HCT116 (cell line): Measurements from ENCODE around the gene CIC. TPM values are rescaled to one million over a fixed set of nuclear protein-coding genes. Genes with fewer than 3 reads are reported as not detected.

Source experiments
- ATAC-seq: fragments of 200-7000 bp; cut with Tn5 transposase; 2 replicates; pipeline ENCODE4 v1.9.1; 2020; ENCODE audit warnings: mild to moderate bottlenecking, moderate library complexity
- BruUV-seq: library from RNA; stranded (reverse); fragments of 400-500 nt; replicated peaks from 2 replicates; lab custom pipeline; 2021; lab: Mats Ljungman, UMichigan
- CTCF ChIA-PET: fragments of 300-600 bp; sonication (Branson Sonifier 250); formaldehyde crosslinking; loops from one replicate; lab custom pipeline; 2021; ENCODE audit warnings: antibody characterized with exemption; lab: Charles Lee
- POLR2A ChIA-PET: fragments of 300-600, 350-600 bp; sonication (Branson Sonifier 250); formaldehyde crosslinking; loops from one replicate; lab custom pipeline; 2021; ENCODE audit warnings: antibody characterized with exemption; lab: Charles Lee
- RAD21 ChIA-PET, 2 experiments: fragments of 300-600 bp; sonication (Branson Sonifier 250); formaldehyde crosslinking; loops; one replicate each; lab custom pipeline; 2023; ENCODE audit warnings: low total read pairs in 2 of 2; ENCODE audit not compliant: uncharacterized antibody in 2 of 2, unreplicated experiment in 2 of 2, low non-redundant PET in 1 of 2; lab: Charles Lee
- DNase-seq: peaks from one replicate; pipeline ENCODE4 v3.0.0-alpha.2; 2010; ENCODE audit warnings: low read depth, low spot score
- H2AFZ ChIP-seq: fragments of 200-600 bp; shearing (Covaris generic), sonication (generic); 2 replicates; pipeline ENCODE4 v1.6.1; 2017; ENCODE audit warnings: low read depth, mixed run types, mixed read lengths, antibody characterized with exemption, low read length; ENCODE audit not compliant: poor library complexity, severe bottlenecking
- H3K27ac ChIP-seq: 2 replicates; pipeline ENCODE4 v1.5.1; 2012; ENCODE audit warnings: low read depth, low read length
- H3K27me3 ChIP-seq: fragments of 200-600 bp; sonication (generic); 2 replicates; pipeline ENCODE4 v1.6.1; 2016; ENCODE audit warnings: mixed run types, low read length, mixed read lengths; ENCODE audit not compliant: insufficient read depth
- H3K36me3 ChIP-seq, 2 experiments: fragments of 200-500 bp in 1 of 2; fragments of 200-600 bp in 1 of 2; sonication (Bioruptor generic) in 1 of 2; sonication (generic) in 1 of 2; 2 replicates each; pipeline versions ENCODE4 v1.5.1 to v1.6.1; 2014 to 2016; ENCODE audit warnings: low read length in 2 of 2, inconsistent platforms in 1 of 2, mixed read lengths in 1 of 2, mixed run types in 1 of 2; ENCODE audit not compliant: insufficient read depth in 2 of 2, control insufficient read depth in 1 of 2
- H3K4me1 ChIP-seq, 2 experiments: fragments of 200-600 bp in 1 of 2; sonication (generic) in 1 of 2; 2 replicates each; pipeline versions ENCODE4 v1.5.1 to v1.6.1; 2012 to 2017; ENCODE audit warnings: low read length in 2 of 2, inconsistent platforms in 1 of 2, mild to moderate bottlenecking in 1 of 2, mixed read lengths in 1 of 2, mixed run types in 1 of 2, moderate library complexity in 1 of 2; ENCODE audit not compliant: insufficient read depth in 2 of 2, control insufficient read depth in 1 of 2
- H3K4me2 ChIP-seq: fragments of 200-600 bp; sonication (generic); 2 replicates; pipeline ENCODE4 v1.6.1; 2017; ENCODE audit warnings: mixed run types, low read length, mixed read lengths
- H3K4me3 ChIP-seq, 2 experiments: fragments of 200-600 bp in 1 of 2; sonication (generic) in 1 of 2; replicated peaks in 1 of 2; 2 replicates each; pipeline ENCODE4 v1.5.1; 2011 to 2016; ENCODE audit warnings: low read length in 2 of 2, control low read depth in 1 of 2, low read depth in 1 of 2, mild to moderate bottlenecking in 1 of 2, mixed read lengths in 1 of 2, mixed run types in 1 of 2
- H3K79me2 ChIP-seq: fragments of 200-600 bp; sonication (generic); 2 replicates; pipeline ENCODE4 v1.6.1; 2017; ENCODE audit warnings: mild to moderate bottlenecking, mixed run types, low read length, moderate library complexity, mixed read lengths; ENCODE audit not compliant: insufficient read depth
- H3K9ac ChIP-seq: fragments of 200-600 bp; sonication (generic); 2 replicates; pipeline ENCODE4 v1.6.1; 2016; ENCODE audit warnings: low read length, mixed read lengths
- H3K9me2 ChIP-seq: fragments of 200-600 bp; sonication (generic), shearing (Covaris generic); 2 replicates; pipeline ENCODE4 v1.6.1; 2017; ENCODE audit warnings: mixed run types, mild to moderate bottlenecking, moderate library complexity; ENCODE audit not compliant: insufficient read depth
- H3K9me3 ChIP-seq, 2 experiments: fragments of 200-500 bp in 1 of 2; fragments of 200-600 bp in 1 of 2; sonication (Bioruptor generic) in 1 of 2; sonication (generic) in 1 of 2; 2 replicates each; pipeline ENCODE4 v1.6.1; 2014 to 2017; ENCODE audit warnings: low read length in 2 of 2, mixed read lengths in 2 of 2, inconsistent platforms in 1 of 2, low read depth in 1 of 2, mild to moderate bottlenecking in 1 of 2, mixed run types in 1 of 2, moderate library complexity in 1 of 2; ENCODE audit not compliant: control insufficient read depth in 1 of 2, insufficient read depth in 1 of 2
- H4K20me1 ChIP-seq: fragments of 200-600 bp; sonication (generic), shearing (Covaris generic); 2 replicates; pipeline ENCODE4 v1.6.1; 2017; ENCODE audit warnings: mixed run types, mild to moderate bottlenecking, moderate library complexity; ENCODE audit not compliant: insufficient read depth
- EZH2phosphoT487 ChIP-seq: fragments of 200-600 bp; IDR thresholded peaks from 2 replicates; pipeline ENCODE4 v1.6.1; 2018; ENCODE audit warnings: antibody characterized with exemption, borderline replicate concordance
- POLR2A ChIP-seq: IDR thresholded peaks from 2 replicates; pipeline ENCODE4 v1.7.0; 2011; ENCODE audit warnings: borderline replicate concordance; ENCODE audit not compliant: insufficient read depth, insufficient read length; ENCODE audit errors: extremely low read depth
- POLR2AphosphoS5 ChIP-seq: IDR thresholded peaks from 2 replicates; pipeline ENCODE4 v1.6.1; 2011; ENCODE audit warnings: mild to moderate bottlenecking, low read depth, low read length, moderate library complexity
- ZBTB33 ChIP-seq: IDR thresholded peaks from 2 replicates; pipeline ENCODE4 v1.6.1; 2011; ENCODE audit warnings: mild to moderate bottlenecking, low read length, moderate library complexity; ENCODE audit not compliant: insufficient replicate concordance; ENCODE audit errors: extremely low read depth
- intact Hi-C: fragments of 100-400 bp; cut with micrococcal nuclease; formaldehyde crosslinking; loops from 2 replicates; pipeline ENCODE4 v1.10.0; 2022
- total RNA-seq: library from RNA; stranded (reverse); gene quantifications from one replicate; pipeline ENCODE4 v1.2.1, GENCODE V29; 2021; ENCODE audit not compliant: unreplicated experiment
- TF ChIP-seq, protein P1 (sequence below), 3 experiments: fragments of 200-600 bp in 1 of 3; sonication (generic) in 1 of 3; IDR thresholded peaks in 2 of 3; conservative IDR thresholded peaks in 1 of 3; 2 replicates each; pipeline ENCODE4 v1.5.1; 2012 to 2017; ENCODE audit warnings: low read depth in 2 of 3, low read length in 2 of 3, antibody characterized with exemption in 1 of 3, borderline replicate concordance in 1 of 3, control low read depth in 1 of 3, mild to moderate bottlenecking in 1 of 3, mixed read lengths in 1 of 3, mixed run types in 1 of 3, moderate library complexity in 1 of 3; ENCODE audit not compliant: insufficient read depth in 1 of 3

CIC gene
- total RNA-seq, 1 experiment from 2014 or later: 52.0 TPM

DNA sequence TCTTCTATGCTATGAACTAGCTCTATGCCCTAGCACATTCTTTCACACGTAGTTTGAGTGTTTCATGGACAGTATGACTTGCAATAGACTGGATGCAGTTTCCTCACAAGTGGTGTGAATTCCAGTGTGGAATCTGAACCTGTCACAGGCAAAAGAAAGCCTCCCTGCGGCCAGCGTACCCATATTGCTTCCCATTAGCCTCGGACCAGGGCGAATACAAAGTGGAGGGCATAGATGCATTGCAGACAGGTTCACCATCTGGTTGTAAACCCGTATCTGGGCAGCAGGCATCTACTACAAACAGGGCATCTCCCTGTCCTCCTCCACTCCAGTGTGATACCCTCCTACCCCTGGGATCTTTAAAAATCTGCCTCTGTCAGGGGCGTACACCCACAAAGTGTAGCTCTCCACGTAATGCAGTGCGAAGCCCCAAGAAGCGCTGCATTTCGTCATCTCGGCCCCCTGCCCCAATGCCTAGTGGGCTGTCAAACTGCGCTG, 1.4 kb upstream of the CIC start (continued):
- TF ChIP-seq, protein P1, sequence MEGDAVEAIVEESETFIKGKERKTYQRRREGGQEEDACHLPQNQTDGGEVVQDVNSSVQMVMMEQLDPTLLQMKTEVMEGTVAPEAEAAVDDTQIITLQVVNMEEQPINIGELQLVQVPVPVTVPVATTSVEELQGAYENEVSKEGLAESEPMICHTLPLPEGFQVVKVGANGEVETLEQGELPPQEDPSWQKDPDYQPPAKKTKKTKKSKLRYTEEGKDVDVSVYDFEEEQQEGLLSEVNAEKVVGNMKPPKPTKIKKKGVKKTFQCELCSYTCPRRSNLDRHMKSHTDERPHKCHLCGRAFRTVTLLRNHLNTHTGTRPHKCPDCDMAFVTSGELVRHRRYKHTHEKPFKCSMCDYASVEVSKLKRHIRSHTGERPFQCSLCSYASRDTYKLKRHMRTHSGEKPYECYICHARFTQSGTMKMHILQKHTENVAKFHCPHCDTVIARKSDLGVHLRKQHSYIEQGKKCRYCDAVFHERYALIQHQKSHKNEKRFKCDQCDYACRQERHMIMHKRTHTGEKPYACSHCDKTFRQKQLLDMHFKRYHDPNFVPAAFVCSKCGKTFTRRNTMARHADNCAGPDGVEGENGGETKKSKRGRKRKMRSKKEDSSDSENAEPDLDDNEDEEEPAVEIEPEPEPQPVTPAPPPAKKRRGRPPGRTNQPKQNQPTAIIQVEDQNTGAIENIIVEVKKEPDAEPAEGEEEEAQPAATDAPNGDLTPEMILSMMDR (IDR thresholded peaks at IDR 0.05 in 2 of 3, conservative IDR thresholded peaks at IDR 0.05 in 1 of 3; ENCODE audit: borderline replicate concordance in 1 of 3, insufficient read depth in 1 of 3, low read depth in 2 of 3, low read length in 2 of 3): no peak
- no peak for TF ChIP-seq EZH2phosphoT487
- TF ChIP-seq, all 23 proteins: peak for 0

GRCh38 chr19:42268142-42268703, 829 bp upstream of the CIC start:
- DNase-seq: peak; percentile 98
- H3K9me2 ChIP-seq: no peaks in the 10 kb centered on the region
- intact Hi-C loops: loop anchor here (1.0 kb wide), 1 partner anchor 10 kb away; no protein-coding TSS in a partner anchor

More at GRCh38 chr19:42268142-42268703, 829 bp upstream of the CIC start:
- peak overlapping the region; percentile 64 for H2AFZ ChIP-seq
- ChIA-PET RAD21 (no interaction called here), CTCF (no interaction called here), POLR2A (no interaction called here)
- H3K9me3 ChIP-seq: no peaks in the 10 kb centered on the region
- no peaks in the 10 kb centered on the region for H3K27me3 ChIP-seq
- no peaks in the 10 kb centered on the region for H4K20me1 ChIP-seq
- H3K4me3 ChIP-seq: peak overlapping the region; percentile 74 to 80
- no peaks in the 10 kb centered on the region for H3K36me3 ChIP-seq
- peak; percentile 77 for ATAC-seq
- peak overlapping the region; percentile 74 for H3K9ac ChIP-seq
- H3K4me1 ChIP-seq: peaks cover 23 to 32% of the 10 kb centered on the region in 2 experiments
- TF ChIP-seq ZBTB33 (peak; percentile 31), POLR2AphosphoS5 (peak; percentile 66), POLR2A (no peak)
- TF ChIP-seq, all 23 proteins: peak for 2
- BruUV-seq: no TSS peak
- H3K4me2 ChIP-seq: peak overlapping the region; percentile 93
- peaks cover 16% of the 10 kb centered on the region for H3K79me2 ChIP-seq
- H3K27ac ChIP-seq: peak overlapping the region; percentile 72
